Inferior parietal cortex (tissue), 1 donor: ENCODE results near the gene PLCB1.

Experiments used
- DNase-seq: peaks from one replicate; pipeline ENCODE4 v3.0.0-alpha.2; 2016; ENCODE audit errors: extremely low spot score

Gene PLCB1

GRCh38 chr20:8657664-8658063 is 525.6 kb downstream of the PLCB1 start:
- no peak for DNase-seq

DNA sequence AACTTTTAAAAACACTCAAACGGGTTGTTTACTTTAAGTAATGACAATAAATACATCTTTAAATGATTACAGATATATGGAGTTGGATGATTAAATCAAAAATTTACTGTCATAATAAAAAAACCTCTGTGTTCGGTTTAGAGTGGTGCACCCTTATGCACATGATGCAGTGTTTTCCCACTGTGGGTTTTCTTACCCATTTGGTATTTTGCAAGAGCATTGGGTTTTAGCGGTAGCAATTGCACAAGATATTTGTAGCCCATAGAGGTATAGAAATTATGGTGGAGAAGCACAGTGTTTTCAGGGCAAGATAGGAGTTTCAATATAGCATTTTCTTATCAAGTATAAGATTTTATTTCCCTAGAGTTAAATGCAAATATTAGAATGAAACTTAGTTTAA is 526.0 kb downstream of the PLCB1 start:
- no peak for DNase-seq

GRCh38 chr20:8661229-8661952 is 529.3 kb downstream of the PLCB1 start:
- DNase-seq: no peak

- no peak for DNase-seq
Measured at GRCh38 chr20:8662433-8662954, 530.4 kb downstream of the PLCB1 start.

DNA sequence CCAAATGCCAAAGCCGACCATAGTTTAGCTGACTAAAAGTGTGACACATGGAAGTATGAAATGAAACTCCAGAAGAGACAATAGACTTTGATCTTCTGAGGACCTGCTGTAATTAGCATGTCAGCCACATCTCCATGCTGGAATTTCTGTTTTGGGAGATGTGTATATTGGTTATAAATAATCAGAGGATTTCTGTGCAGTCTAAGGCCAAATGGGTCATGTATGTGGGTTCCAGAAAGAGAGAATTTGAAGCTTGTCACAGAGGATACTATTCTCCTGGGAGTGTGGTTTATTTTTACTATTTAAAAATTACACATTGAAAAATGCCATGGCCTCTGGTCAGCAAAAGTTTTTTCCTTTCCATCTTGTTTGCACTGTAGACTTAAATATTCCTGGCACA is 531.4 kb downstream of the PLCB1 start:
- DNase-seq: no peak

- no peak for DNase-seq
Measured at GRCh38 chr20:8664778-8665177, 532.7 kb downstream of the PLCB1 start.

DNA sequence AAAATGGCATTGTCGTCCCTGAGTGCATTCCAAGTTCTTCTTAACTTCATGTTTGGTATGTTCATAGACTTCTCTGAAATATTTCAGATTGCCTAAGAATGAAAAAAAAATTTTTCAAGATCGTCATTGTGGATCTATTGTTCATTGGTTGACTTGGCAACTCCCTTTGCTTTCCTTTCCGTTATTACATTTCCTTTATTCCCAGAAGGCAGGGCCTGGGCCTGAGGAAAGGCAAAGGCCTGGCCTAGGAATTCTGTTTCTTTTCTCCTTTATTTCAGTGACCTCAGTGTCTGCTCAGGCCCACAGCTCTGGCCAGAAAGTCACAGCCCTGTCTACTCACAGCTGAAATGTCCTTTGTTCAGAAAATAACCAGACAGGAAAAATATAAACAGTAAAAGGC is 535.2 kb downstream of the PLCB1 start:
- DNase-seq: no peak

DNA sequence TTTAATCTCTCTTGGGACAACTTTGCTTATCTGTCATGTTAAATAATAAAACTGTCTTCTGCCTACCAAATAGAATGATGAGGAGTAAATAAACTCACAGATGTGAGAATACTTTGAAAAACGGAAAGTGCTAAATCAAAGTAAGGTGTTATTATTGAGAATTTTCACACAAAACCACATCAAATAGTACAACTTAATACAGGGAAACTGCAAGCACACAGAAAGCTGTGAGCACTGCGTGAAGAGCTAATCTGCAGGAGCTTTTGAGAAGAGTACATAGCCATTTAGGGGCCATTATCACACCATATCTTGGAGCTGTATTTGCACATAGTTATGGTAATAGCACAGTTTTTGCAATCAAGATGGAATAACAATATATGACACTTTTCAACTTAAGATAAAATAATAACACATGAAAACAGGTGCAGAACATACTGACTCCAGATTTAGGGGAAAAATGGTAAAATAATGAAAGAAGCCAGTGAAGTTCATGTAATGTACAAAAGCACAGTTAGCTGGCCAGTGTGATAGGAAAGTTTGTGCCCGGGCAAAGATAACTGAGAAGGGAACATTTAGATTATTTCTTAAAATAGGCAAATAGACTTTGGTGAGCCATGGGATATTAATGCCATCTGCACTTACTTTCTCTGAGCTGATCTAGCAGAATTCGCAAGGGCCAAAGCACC is 538.3 kb downstream of the PLCB1 start:
- no peak for DNase-seq

DNA sequence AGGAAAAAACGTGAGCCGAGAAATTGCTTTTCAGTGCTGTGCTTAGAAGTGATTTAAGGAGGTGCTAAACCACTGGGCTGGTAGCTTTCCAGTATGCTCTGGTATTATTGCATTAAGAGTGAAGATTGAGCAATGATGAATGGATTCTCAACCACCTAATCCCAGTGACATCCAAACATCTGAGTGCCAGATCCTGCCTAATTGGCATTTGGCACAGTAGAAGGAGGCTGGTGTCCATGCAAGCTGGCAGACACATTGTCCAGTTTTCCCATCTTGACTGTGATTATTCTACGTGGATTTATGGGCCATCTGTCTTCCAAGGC is 538.8 kb downstream of the PLCB1 start:
- no peak for DNase-seq

GRCh38 chr20:8671370-8671961 is 539.4 kb downstream of the PLCB1 start:
- DNase-seq: no peak

DNA sequence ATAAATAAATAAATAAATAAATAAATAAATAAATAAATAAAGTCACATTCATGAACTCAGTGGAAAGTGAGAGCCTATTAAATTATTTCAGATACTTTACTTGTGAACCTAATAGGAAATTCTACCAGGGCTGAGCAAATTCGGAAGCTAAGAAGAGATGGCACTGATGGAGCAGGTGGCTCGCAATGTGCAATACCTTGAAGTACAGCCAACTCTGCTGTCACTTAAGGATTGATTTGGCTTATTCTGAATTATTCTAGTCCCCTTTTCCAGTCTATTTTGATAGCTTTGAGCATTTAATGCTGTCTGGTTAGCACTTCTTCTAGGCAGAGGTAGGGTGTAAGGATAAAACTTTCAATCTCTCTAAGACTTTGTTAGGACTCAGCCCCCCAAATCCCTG is 541.0 kb downstream of the PLCB1 start:
- DNase-seq: no peak

DNA sequence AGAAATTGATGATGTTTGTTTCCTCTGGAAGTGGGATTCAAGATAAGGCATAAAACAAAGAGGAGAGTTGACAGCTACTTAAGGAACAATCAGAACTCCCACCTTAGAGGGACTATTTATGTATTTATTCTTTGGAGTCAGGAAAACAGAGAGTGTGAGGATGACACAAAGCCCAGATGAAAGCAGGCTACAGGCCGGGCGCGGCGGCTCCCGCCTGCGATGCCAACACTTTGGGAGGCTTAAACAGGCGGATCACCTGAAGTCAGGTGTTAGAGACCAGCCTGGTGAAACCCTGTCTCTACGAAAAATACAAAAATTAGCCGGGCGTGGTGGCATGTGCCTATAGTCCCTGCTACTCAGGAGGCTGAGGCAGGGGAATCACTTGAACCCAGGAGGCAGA is 543.8 kb downstream of the PLCB1 start:
- DNase-seq: no peak

DNA sequence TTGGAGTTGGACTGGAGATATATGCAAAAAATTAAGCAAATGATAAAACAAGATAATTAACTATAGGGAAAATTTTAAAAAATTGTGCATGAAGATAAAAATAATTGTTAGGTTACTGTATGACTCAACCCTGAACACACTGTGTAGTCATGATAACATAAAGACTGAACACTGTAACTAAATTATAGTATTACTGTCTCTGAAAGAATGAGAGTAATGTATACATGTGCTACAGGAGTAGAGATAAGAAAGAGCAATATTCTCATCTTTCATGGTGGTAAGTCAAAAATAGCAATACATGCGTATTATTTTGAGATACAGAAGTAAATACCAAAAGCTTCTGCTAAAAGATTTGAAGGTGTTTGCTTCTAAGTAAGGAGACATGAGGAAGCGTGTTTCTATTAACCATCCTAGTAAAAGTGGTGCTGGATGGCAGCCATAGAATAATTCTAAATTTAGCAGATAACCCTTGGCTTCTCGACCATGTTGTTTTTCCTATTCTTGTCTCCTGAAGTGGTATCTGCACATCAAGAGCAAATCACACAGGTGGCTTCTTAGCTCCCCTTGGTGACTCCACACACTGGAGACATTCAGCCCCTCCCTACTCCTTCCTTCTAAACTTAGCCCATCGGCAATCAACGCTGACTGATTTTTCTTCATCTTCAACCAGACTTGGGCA is 546.2 kb downstream of the PLCB1 start:
- DNase-seq: no peak

- DNase-seq: no peak
Measured at GRCh38 chr20:8689337-8689736, 557.3 kb downstream of the PLCB1 start.

DNA sequence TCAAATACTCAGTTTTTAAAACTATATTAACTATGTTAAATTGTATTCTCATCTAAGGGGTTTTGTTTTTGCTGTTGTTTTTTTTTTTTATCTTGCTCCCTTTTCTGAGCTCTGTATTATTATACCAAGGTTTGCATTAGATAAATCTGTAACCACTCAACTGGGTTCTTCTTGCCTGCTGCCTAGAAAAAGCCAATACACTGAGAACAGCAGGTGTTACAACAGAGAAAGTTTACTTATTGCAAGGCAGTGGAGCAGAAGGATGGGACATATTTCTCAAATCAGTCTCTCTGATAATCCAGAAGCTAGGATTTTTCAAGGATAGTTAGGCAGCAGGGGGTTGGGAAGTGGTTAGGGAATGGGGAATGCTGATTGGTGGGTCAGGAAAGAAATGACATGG is 558.0 kb downstream of the PLCB1 start:
- no peak for DNase-seq

DNA sequence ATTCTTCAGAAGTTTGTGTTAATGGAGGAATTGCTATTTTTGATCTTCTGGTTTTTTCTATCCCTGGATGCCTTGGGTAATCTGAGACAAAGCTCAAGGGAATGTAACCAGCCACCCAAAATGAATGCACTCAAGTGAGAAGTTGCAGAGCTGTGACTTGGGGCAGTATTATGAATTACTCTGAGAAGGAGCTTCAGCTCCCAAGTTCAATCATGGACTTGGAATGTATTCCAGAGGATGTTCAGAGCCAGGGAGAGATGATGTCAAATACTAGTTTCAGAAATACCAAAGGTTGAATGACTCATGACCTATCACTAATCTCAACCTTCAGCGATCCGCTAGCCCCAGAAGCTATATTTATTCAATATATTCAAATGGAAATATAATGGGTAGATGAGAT is 561.6 kb downstream of the PLCB1 start:
- no peak for DNase-seq

- no peak for DNase-seq
Measured at GRCh38 chr20:8700756-8701155, 568.7 kb downstream of the PLCB1 start.

DNA sequence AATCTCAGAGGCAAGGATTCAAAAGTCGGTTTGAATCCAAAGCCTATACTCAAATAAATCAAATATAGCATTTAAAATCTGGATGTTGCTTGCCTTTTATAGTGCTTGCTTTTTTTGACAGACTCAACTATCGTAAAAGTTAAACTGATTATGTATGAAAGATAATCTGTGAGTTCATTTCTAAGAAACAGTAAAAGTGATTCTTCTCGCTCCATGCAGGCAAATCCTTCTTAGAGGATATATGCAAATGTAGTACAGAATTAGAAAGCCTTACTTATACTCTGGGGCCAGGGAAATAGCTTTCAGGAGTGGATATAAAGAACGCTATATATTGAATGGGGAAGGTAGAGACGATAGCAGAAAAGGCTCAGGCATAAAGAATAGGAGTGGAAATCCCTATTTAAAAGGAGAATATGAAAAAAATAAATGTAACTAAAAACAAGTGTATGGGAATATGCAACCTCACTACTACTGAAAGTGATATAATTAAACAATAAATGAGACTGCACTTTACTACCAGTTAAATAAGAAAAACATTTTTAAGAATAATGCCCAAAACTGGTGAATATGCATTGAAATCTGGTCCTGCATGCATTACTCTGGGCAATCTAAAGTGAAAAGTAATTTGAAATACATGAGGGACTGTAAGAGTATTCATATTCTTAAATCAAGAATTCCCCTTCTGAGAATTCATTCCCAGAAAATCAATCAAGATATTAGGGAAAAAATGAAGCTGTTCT is 575.1 kb downstream of the PLCB1 start:
- no peak for DNase-seq

DNA sequence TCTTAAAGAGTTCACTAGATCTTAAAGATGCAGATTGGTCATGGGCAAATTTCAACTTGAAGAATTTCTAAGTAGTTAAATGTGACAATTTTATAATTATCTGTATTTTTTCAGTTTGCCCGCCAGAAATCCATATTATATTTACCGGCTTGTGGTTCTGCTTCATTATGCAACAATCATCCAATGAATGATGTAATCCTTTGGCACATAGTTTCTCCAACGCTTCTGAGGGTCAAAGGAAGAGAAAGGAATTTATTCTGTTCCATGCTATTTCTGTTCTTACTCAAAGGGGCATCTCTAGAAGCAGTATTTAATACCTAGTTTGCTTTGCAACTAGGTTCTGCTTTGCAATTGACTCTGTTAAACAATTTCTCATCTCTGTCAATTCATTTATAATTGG is 577.6 kb downstream of the PLCB1 start:
- no peak for DNase-seq

GRCh38 chr20:8711501-8711900 is 579.4 kb downstream of the PLCB1 start:
- no peak for DNase-seq

DNA sequence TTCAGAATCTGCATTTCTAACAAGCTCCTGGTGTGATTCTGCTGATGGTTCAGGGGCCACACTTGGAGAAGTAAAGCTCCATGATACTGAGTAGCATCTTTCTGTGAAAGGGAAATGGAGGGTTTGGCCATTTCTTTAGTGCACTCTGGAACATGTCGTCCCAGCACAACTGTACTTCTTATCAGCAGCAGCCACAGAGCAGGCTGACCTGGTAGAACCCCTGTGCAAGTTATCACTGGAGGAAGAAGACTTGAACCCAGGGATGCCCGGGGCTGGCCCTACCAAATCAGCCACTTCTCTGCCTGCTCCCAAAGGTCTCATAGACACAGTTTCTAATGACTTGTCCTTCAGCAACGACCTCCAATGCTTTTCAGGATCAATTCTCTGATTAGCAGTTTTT is 582.1 kb downstream of the PLCB1 start:
- DNase-seq: no peak

- DNase-seq: no peak
Measured at GRCh38 chr20:8718279-8718678, 586.2 kb downstream of the PLCB1 start.
